Measurements from ENCODE around the gene RBFOX2.

DNA sequence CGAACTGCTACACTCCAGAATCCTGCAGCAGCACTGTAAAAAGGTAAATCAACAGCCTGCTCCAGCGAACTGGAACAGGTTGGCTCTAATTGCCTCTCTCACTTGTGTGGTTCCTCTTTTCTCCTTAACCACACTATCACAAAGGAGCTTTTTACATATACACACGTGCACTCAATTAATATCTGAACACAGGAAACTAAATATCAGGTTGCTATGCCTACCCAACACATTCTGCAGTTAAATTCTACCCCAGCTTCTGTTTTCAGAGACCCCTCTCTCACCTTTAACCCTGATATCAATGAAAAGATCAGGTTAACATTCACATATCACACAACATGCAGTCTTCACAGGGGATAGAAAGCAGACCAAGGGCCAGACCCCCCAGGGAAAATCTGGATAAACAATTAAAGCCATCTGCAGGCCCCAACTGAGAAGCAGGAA, 11.0 kb downstream of the RBFOX2 start:
- TF ChIP-seq, protein P1, sequence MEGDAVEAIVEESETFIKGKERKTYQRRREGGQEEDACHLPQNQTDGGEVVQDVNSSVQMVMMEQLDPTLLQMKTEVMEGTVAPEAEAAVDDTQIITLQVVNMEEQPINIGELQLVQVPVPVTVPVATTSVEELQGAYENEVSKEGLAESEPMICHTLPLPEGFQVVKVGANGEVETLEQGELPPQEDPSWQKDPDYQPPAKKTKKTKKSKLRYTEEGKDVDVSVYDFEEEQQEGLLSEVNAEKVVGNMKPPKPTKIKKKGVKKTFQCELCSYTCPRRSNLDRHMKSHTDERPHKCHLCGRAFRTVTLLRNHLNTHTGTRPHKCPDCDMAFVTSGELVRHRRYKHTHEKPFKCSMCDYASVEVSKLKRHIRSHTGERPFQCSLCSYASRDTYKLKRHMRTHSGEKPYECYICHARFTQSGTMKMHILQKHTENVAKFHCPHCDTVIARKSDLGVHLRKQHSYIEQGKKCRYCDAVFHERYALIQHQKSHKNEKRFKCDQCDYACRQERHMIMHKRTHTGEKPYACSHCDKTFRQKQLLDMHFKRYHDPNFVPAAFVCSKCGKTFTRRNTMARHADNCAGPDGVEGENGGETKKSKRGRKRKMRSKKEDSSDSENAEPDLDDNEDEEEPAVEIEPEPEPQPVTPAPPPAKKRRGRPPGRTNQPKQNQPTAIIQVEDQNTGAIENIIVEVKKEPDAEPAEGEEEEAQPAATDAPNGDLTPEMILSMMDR (IDR thresholded peaks at IDR 0.05): no peak
- TF ChIP-seq POLR2A (IDR thresholded peaks at IDR 0.05): no peak

Measured in Peyer's patch (tissue), 4 donors.